SK-N-MC (cell line): ENCODE data around the gene DBI.
A peak's percentile ranks its signal among the peaks of the same experiment; 100 is the strongest.

Experiments
- DNase-seq: peaks from one replicate; pipeline ENCODE4 v3.0.0-alpha.2; 2011; ENCODE audit warnings: low read depth, low spot score
- H3K27ac ChIP-seq: fragments of 200-600 bp; sonication (generic); 2 replicates; pipeline ENCODE4 v1.5.1; 2016; ENCODE audit warnings: mixed run types
- H3K36me3 ChIP-seq: fragments of 200-600 bp; sonication (generic); 2 replicates; pipeline ENCODE4 v1.6.1; 2017; ENCODE audit warnings: antibody characterized with exemption, low read length, mixed read lengths; ENCODE audit not compliant: insufficient read depth
- H3K4me3 ChIP-seq: fragments of 200-600 bp; sonication (generic); 2 replicates; pipeline ENCODE4 v1.5.1; 2016
- H3K9ac ChIP-seq: fragments of 200-600 bp; sonication (generic); 2 replicates; pipeline ENCODE4 v1.8.0; 2017; ENCODE audit warnings: mixed run types, mixed read lengths; ENCODE audit not compliant: insufficient read length
- H3K9me3 ChIP-seq: fragments of 200-600 bp; sonication (generic); 2 replicates; pipeline ENCODE4 v1.6.1; 2017; ENCODE audit warnings: low read depth, mild to moderate bottlenecking, antibody characterized with exemption, low read length, moderate library complexity, mixed read lengths
- EZH2 ChIP-seq: fragments of 200-600 bp; sonication (generic); IDR thresholded peaks from one replicate; pipeline ENCODE4 v1.6.1; 2017; ENCODE audit warnings: antibody characterized with exemption
- FOXP2 ChIP-seq: optimal IDR thresholded peaks from 2 replicates; pipeline ENCODE3; 2011; ENCODE audit warnings: mild to moderate bottlenecking, moderate library complexity; ENCODE audit not compliant: insufficient read depth; ENCODE audit errors: extremely low read length, control extremely low read depth
- POLR2AphosphoS5 ChIP-seq: IDR thresholded peaks from 2 replicates; pipeline ENCODE4 v1.6.1; 2012; ENCODE audit warnings: mild to moderate bottlenecking, low read depth, low read length, borderline replicate concordance

The DBI gene

DNA sequence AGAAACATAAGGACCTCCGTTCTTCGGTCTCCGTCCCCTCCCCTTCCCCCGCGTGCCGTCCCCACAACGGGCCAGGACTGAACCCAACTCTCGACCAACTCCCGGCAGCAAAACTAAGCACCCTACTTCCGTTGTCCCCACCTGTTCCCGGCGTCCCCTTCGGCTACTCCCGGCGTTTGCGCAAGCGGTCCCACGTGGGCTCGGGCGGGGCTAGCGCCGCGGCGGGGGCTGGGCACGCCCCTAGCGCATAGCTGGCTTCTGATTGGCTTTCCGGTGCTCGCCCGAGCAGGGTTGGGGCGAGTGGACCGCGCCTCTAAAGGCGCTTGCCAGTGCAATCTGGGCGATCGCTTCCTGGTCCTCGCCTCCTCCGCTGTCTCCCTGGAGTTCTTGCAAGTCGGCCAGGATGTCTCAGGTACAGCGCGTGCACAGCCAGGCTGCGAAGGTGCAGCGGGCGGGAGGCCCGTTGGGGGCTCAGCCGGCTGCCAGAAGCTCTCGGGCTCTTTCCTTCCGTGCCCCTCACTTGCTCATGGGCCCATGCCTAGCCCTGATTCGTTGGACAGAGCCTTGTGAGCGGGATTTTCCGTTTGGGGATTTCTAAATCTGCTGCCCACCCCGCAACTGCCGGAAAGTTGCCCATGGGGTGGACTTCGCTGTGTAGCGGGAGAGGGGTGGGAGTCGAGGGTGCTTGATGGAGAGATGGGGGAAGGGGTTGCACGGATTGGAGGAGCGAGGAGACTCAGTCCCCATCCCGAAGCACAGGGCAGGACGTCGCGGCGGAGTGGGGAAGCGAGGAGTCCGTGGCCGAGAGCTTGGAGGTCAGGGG lies at the start of gene DBI, which contains the start of gene C2orf76:
TSS of gene DBI (plus strand) at position 329 of the 823 bp plus-strand sequence. CDS start at position 404, 75 bp downstream.
TSS of gene C2orf76 (minus strand) at position 186 of the 823 bp plus-strand sequence. CDS start 26,875 bp downstream, outside the sequence.
- peak within 1 kb of the TSS; percentile 99 for H3K4me3 ChIP-seq
- H3K9me3 ChIP-seq = no peaks in the 10 kb centered on the region
- peak; percentile 95 for TF ChIP-seq POLR2AphosphoS5
- TF ChIP-seq FOXP2 = no peak
- H3K27ac ChIP-seq = no peak within 1 kb of the TSS
- no peak for DNase-seq
- peaks cover 36% of the 10 kb centered on the region for H3K36me3 ChIP-seq
- peak within 1 kb of the TSS; percentile 98 for H3K9ac ChIP-seq

DNA sequence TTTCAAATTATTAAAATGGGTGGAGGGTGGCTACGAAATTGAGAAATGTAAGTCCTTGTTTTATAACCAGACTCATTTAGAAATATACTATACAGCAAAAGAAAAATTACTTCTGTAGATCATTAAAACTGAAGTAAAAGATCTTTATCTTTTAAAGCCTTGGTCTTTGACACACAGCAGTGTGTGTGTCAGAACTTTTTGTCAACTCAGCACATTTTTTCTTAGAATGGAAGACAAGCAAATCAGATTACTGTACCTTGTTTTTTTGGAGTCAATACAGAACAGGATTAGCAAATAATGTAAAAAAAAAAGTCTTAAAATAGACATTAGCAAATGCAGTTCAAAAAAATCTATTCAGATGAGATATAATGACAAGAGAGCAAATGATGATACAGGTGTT lies 49.2 kb upstream of the DBI start:
- no peak for DNase-seq
- no peak for TF ChIP-seq EZH2
- TF ChIP-seq FOXP2 = no peak
- TF ChIP-seq POLR2AphosphoS5 = no peak
- Histone ChIP-seq H3K27ac (no peak overlapping the region), H3K36me3 (no peaks in the 10 kb centered on the region; the same call in 1 of the 2 replicates), H3K9me3 (peaks cover 8% of the 10 kb centered on the region; the same call in 1 of the 2 replicates), H3K9ac (no peak overlapping the region), H3K4me3 (no peak overlapping the region)

DNA sequence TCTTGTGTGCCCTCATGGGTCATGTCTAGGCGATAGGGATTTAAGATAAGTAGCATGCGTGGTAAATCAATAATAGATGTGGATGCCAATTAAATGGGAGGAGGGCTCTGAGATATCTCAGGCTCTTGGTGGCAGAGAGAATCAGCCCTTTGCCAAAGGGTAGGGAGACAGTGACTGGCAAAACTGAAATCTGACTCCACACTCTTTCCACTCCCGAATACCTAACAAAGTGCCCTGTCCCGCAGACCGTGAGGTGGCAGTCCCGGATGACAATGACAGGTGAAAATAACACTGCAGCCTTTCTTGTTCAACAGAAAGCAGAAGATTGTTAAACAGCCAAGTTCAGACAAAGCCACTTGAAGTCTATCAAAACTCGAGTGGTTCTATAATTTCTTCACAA lies 47.2 kb upstream of the DBI start:
- Histone ChIP-seq H3K9me3 (peaks cover 2% of the 10 kb centered on the region; the same call in 1 of the 2 replicates), H3K4me3 (no peak overlapping the region), H3K9ac (no peak overlapping the region), H3K36me3 (no peaks in the 10 kb centered on the region), H3K27ac (no peak overlapping the region)
- DNase-seq = no peak
- TF ChIP-seq FOXP2 = no peak

DNA sequence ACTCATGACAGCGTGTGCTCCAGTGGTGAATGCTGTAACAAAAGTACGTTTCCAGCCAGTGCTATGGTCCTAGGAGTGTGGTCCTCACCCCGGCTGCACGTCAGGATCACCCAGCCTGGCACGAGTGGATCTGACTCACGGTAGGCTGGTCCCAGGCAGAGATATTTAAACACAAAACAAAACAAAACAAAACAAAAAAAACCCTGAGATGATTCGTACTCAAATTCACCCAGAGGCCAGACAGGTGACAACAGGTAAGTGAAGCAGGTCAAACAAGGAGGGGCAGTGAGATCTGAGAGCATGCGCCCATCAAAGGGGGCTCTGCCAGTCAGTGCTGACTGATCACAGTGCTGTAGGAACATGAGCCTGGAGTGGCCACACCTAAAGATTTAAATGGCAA lies 43.3 kb upstream of the DBI start:
- TF ChIP-seq EZH2 (no peak), POLR2AphosphoS5 (no peak), FOXP2 (no peak)
- Histone ChIP-seq H3K9me3 (no peaks in the 10 kb centered on the region), H3K36me3 (no peaks in the 10 kb centered on the region), H3K4me3 (no peak overlapping the region), H3K9ac (no peak overlapping the region), H3K27ac (no peak overlapping the region)
- DNase-seq = no peak

DNA sequence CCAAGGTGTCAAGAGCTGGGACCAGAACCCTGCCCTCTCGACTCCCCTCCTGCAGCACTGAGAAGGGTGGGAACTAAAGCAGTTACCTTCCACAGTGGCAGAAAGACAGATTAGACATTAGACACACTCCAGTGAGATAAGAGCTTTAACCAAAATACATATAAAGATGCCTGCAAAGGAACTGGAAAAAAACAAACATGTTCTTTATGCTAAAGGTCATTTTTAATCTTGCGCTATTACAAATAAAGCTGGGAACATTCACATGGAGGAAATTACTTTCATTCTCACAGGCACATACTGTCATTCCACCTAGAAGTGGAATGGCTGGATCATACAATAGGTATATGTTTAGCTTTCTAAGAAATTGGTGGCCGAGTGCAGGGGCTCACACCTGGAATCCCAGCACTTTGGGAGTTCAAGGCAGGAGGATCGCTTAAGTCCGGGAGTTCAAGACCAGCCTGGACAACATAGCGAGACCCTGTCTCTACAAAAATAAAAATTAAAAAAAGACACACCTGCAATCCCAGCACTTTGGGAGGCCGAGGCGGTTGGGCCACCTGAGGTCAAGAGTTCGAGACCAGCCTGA lies 42.0 kb upstream of the DBI start:
- no peak for TF ChIP-seq EZH2
- TF ChIP-seq FOXP2 = no peak
- TF ChIP-seq POLR2AphosphoS5 = no peak
- no peak for DNase-seq
- no peaks in the 10 kb centered on the region for H3K36me3 ChIP-seq
- H3K4me3 ChIP-seq = no peak overlapping the region
- no peaks in the 10 kb centered on the region for H3K9me3 ChIP-seq
- H3K27ac ChIP-seq = no peak overlapping the region
- no peak overlapping the region for H3K9ac ChIP-seq

DNA sequence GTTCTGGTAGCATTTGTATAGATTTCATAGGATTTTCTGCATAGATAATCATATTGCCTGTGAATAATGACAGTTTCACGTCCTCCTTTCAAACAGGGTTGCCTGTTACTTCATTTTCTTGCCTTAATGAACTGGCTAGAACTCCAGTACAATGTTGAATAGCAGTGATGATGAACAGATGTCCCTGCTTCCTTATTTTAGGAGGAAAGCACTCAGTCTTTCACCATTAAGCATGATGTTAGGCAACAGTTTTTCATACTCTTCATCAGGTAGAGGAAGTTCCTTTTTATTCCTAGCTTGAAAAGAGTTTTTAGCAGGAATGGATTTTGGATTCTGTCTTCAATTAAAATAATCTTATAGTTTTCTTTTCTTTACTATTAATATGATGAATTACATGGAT lies 39.8 kb upstream of the DBI start:
- TF ChIP-seq FOXP2 (no peak), EZH2 (no peak), POLR2AphosphoS5 (no peak)
- DNase-seq = no peak
- Histone ChIP-seq H3K9ac (no peak overlapping the region), H3K27ac (no peak overlapping the region), H3K4me3 (no peak overlapping the region), H3K9me3 (no peaks in the 10 kb centered on the region), H3K36me3 (no peaks in the 10 kb centered on the region)

DNA sequence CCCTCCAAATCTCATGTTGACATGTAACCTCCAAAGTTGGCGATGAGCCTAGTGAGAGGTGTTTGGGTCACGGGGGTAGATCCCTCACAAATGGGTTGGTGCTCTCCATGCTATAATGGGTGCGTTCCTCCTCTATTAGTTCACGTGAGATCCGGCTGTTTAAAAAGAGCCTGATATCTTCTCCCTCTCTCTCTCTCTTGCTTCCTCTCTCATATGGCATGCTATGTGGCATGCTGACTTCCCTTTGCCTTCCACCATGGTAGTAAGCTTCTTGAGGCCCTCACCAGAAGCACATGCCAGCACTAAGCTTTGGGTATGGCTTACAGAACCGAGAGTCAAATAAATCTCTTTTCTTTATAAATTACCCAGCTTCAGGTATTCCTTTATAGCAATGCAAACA lies 39.3 kb upstream of the DBI start:
- H3K4me3 ChIP-seq = no peak overlapping the region
- no peak for TF ChIP-seq POLR2AphosphoS5
- no peak for TF ChIP-seq EZH2
- no peak for TF ChIP-seq FOXP2
- no peak overlapping the region for H3K9ac ChIP-seq
- no peaks in the 10 kb centered on the region for H3K36me3 ChIP-seq
- H3K27ac ChIP-seq = no peak overlapping the region
- no peaks in the 10 kb centered on the region for H3K9me3 ChIP-seq
- no peak for DNase-seq

DNA sequence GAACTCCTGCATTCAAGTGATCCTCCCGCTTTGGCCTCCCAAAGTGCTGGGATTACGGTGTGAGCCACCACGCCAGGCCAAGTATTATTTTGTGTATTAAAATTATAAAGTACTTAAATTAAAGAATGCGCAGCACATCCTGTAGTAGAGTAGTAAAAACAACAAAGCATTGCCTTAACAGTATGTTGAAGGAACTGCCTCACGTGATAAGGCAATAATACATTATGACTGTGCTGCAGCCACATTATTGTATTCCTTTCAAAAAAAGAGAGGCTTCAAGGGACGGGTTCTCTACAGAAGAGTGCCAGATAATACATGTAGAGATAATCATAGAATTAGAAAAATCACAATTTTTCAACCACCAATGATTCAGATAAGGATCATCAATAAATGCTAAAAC lies 33.8 kb upstream of the DBI start:
- H3K4me3 ChIP-seq = no peak overlapping the region
- no peak overlapping the region for H3K27ac ChIP-seq
- TF ChIP-seq FOXP2 (no peak), POLR2AphosphoS5 (no peak), EZH2 (no peak)
- no peak overlapping the region for H3K9ac ChIP-seq
- no peaks in the 10 kb centered on the region for H3K36me3 ChIP-seq
- no peak for DNase-seq
- H3K9me3 ChIP-seq = no peaks in the 10 kb centered on the region
